HG02623 (cell line): ENCODE measurements around the gene KCNE2.
"Not testable (repeated sequence)": the region's sequence is repeated elsewhere in the genome, so short reads cannot be mapped to it uniquely, and the experiment has no call there.

ENCODE experiments used
- ATAC-seq: cut with Tn5 transposase; IDR thresholded peaks from one replicate; pipeline ENCODE4 v1.9.1; 2021; ENCODE audit warnings: moderate library complexity; ENCODE audit not compliant: unreplicated experiment

Gene KCNE2

GRCh38 chr21:34406102-34406501, 42.3 kb downstream of the KCNE2 start:
- not testable (repeated sequence) for ATAC-seq

GRCh38 chr21:34406676-34407075, 42.9 kb downstream of the KCNE2 start:
- ATAC-seq: not testable (repeated sequence)

GRCh38 chr21:34407294-34407693, 43.5 kb downstream of the KCNE2 start:
- ATAC-seq: not testable (repeated sequence)

GRCh38 chr21:34417448-34418077, 53.8 kb downstream of the KCNE2 start:
- not testable (repeated sequence) for ATAC-seq
